IMR-90 (cell line): ENCODE data around the gene ZDHHC11B. TPM values are rescaled to one million over a fixed set of nuclear protein-coding genes. Genes with fewer than 3 reads are reported as not detected.
"Not testable (repeated sequence)": the region's sequence is repeated elsewhere in the genome, so short reads cannot be mapped to it uniquely, and the experiment has no call there.

Source experiments
- ATAC-seq: fragments of 200-7000 bp; cut with Tn5 transposase; 2 replicates; pipeline ENCODE4 v1.9.1; 2020; ENCODE audit warnings: low read depth, mild to moderate bottlenecking, moderate library complexity
- BruUV-seq: library from RNA; stranded (reverse); fragments of 400-500 nt; replicated peaks from 2 replicates; lab custom pipeline; 2021; lab: Mats Ljungman, UMichigan
- CTCF ChIA-PET: fragments of 300-600 bp; formaldehyde crosslinking; extraction: SDS; loops from one replicate; lab custom pipeline; 2021; ENCODE audit warnings: antibody characterized with exemption; lab: Yijun Ruan, JAX
- POLR2A ChIA-PET: fragments of 300-600 bp; sonication (Branson Sonifier 250); formaldehyde crosslinking; loops from one replicate; lab custom pipeline; 2022; ENCODE audit warnings: antibody characterized with exemption; ENCODE audit not compliant: unreplicated experiment; lab: Charles Lee
- DNase-seq: peaks from one replicate; pipeline ENCODE4 v3.0.0; 2013
- H2AFZ ChIP-seq: replicated peaks from 2 replicates; pipeline ENCODE3; 2013; ENCODE audit warnings: low read length, mild to moderate bottlenecking; ENCODE audit not compliant: poor library complexity
- H2AK5ac ChIP-seq: 2 replicates; pipeline ENCODE4 v1.6.1; 2013; ENCODE audit warnings: low read depth, low read length, inconsistent platforms
- H2AK9ac ChIP-seq: replicated peaks from 2 replicates; pipeline ENCODE3; 2013; ENCODE audit warnings: mild to moderate bottlenecking, low read depth, low read length, moderate library complexity; ENCODE audit not compliant: poor library complexity
- H2BK120ac ChIP-seq: 2 replicates; pipeline ENCODE4 v1.6.1; 2013; ENCODE audit warnings: low read depth, low read length, inconsistent platforms
- H2BK15ac ChIP-seq: 3 replicates; pipeline ENCODE4 v1.6.1; 2013; ENCODE audit warnings: low read depth, low read length, inconsistent platforms
- H2BK20ac ChIP-seq: 2 replicates; pipeline ENCODE4 v1.6.1; 2013; ENCODE audit warnings: low read depth, mild to moderate bottlenecking, inconsistent platforms, low read length, moderate library complexity
- H2BK5ac ChIP-seq: 2 replicates; pipeline ENCODE4 v1.6.1; 2013; ENCODE audit warnings: mild to moderate bottlenecking, low read depth, low read length, inconsistent platforms; ENCODE audit not compliant: poor library complexity, severe bottlenecking
- H3K14ac ChIP-seq: replicated peaks from 2 replicates; pipeline ENCODE4 v1.6.1; 2013; ENCODE audit warnings: low read depth, low read length, inconsistent platforms
- H3K18ac ChIP-seq: 2 replicates; pipeline ENCODE4 v1.6.1; 2013; ENCODE audit warnings: low read depth, low read length, control low read depth
- H3K23ac ChIP-seq: 2 replicates; pipeline ENCODE4 v1.6.1; 2013; ENCODE audit warnings: low read depth, low read length, inconsistent platforms
- H3K27ac ChIP-seq: 2 replicates; pipeline ENCODE4 v1.5.1; 2013; ENCODE audit warnings: mild to moderate bottlenecking, control low read depth, low read length; ENCODE audit not compliant: insufficient read depth
- H3K27me3 ChIP-seq: 2 replicates; pipeline ENCODE4 v1.6.1; 2013; ENCODE audit warnings: low read length; ENCODE audit not compliant: control insufficient read depth, insufficient read depth
- H3K36me3 ChIP-seq: 2 replicates; pipeline ENCODE4 v1.6.1; 2013; ENCODE audit warnings: low read length, mixed read lengths; ENCODE audit not compliant: control insufficient read depth, insufficient read depth
- H3K4ac ChIP-seq: 2 replicates; pipeline ENCODE4 v1.6.1; 2013; ENCODE audit warnings: low read depth, low read length, inconsistent platforms
- H3K4me1 ChIP-seq: 2 replicates; pipeline ENCODE4 v1.6.1; 2013; ENCODE audit warnings: low read length, mixed read lengths; ENCODE audit not compliant: control insufficient read depth, insufficient read depth
- H3K4me2 ChIP-seq: 2 replicates; pipeline ENCODE4 v1.6.1; 2013; ENCODE audit warnings: low read depth, mild to moderate bottlenecking, control low read depth, low read length, moderate library complexity
- H3K4me3 ChIP-seq: 2 replicates; pipeline ENCODE4 v1.5.1; 2013; ENCODE audit warnings: low read depth, mild to moderate bottlenecking, control low read depth, low read length, moderate library complexity; ENCODE audit not compliant: insufficient read depth
- H3K56ac ChIP-seq: 2 replicates; pipeline ENCODE4 v1.6.1; 2013; ENCODE audit warnings: low read length, inconsistent platforms; ENCODE audit not compliant: insufficient read depth; ENCODE audit errors: extremely low read depth
- H3K79me1 ChIP-seq, 2 experiments: 2 replicates each; pipeline ENCODE4 v1.6.1; 2013; ENCODE audit warnings: low read length in 2 of 2, inconsistent platforms in 1 of 2, low read depth in 1 of 2
- H3K9ac ChIP-seq: 2 replicates; pipeline ENCODE4 v1.6.1; 2013; ENCODE audit warnings: low read depth, low read length, control low read depth
- H3K9me1 ChIP-seq: 2 replicates; pipeline ENCODE4 v1.6.1; 2013; ENCODE audit warnings: low read length, inconsistent platforms; ENCODE audit not compliant: insufficient read depth
- H3K9me3 ChIP-seq: 2 replicates; pipeline ENCODE4 v1.6.1; 2013; ENCODE audit warnings: low read length; ENCODE audit not compliant: control insufficient read depth, insufficient read depth
- H4K20me1 ChIP-seq: 2 replicates; pipeline ENCODE4 v1.6.1; 2013; ENCODE audit warnings: low read length, inconsistent platforms; ENCODE audit not compliant: insufficient read depth
- H4K5ac ChIP-seq: 2 replicates; pipeline ENCODE4 v1.6.1; 2013; ENCODE audit warnings: mild to moderate bottlenecking, low read depth, low read length, control low read depth
- H4K8ac ChIP-seq, 2 experiments: 2 replicates each; pipeline ENCODE4 v1.6.1; 2013; ENCODE audit warnings: low read depth in 2 of 2, low read length in 2 of 2, control low read depth in 1 of 2, inconsistent platforms in 1 of 2
- H4K91ac ChIP-seq: 2 replicates; pipeline ENCODE4 v1.6.1; 2013; ENCODE audit warnings: low read depth, low read length, inconsistent platforms; ENCODE audit not compliant: insufficient read depth
- WGBS, 2 experiments: methylation state at CpG; one replicate each; pipeline versions ENCODE4 v1.1.5 to v1.1.7; 2013; ENCODE audit warnings: missing lambda C conversion rate in 2 of 2; ENCODE audit not compliant: insufficient read length in 1 of 2; ENCODE audit errors: extremely low coverage in 2 of 2; 5-methylcytosine and 5-hydroxymethylcytosine counted together
- dilution Hi-C: fragments of 300-500 bp; cut with HindIII; formaldehyde crosslinking; loops from one replicate; pipeline ENCODE4 v1.14.3; 2018; ENCODE audit warnings: low sequenced_read_pairs; ENCODE audit not compliant: unreplicated experiment
- in situ Hi-C: fragments of 300-500 bp; cut with MboI; formaldehyde crosslinking; loops from 3 replicates; pipeline ENCODE4 v1.14.3; 2019; ENCODE audit warnings: low sequenced_read_pairs, inconsistent platforms, mixed read lengths
- intact Hi-C: fragments of 100-400 bp; cut with micrococcal nuclease; formaldehyde crosslinking; loops from 2 replicates; pipeline ENCODE4 v1.10.0; 2022
- polyA plus RNA-seq, 3 experiments: library from polyadenylated mRNA; depleted of rRNA; stranded (reverse); fragments of >200 nt; gene quantifications; 2 replicates each; pipeline ENCODE4 v1.2.3, GENCODE V29; 2012; ENCODE audit warnings: low replicate concordance in 1 of 3
- total RNA-seq: library from RNA; depleted of rRNA; stranded (reverse); fragments of >200 nt; gene quantifications from 2 replicates; pipeline ENCODE4 v1.2.3, GENCODE V29; 2012

The ZDHHC11B gene
- total and polyA plus RNA-seq, 2 of the 4 experiments (the other 2 are of a cell fraction) = 0.12 TPM; not detected in 1

GRCh38 chr5:708848-709517 lies 75.5 kb downstream of the ZDHHC11B start:
- CTCF ChIA-PET, H2BK5ac ChIP-seq, H2AFZ ChIP-seq, H3K4me3 ChIP-seq, H3K4ac ChIP-seq, H3K27me3 ChIP-seq, H4K8ac ChIP-seq, H4K20me1 ChIP-seq, H3K4me2 ChIP-seq, H3K18ac ChIP-seq, BruUV-seq, POLR2A ChIA-PET, H2BK20ac ChIP-seq, dilution Hi-C loops, H2AK9ac ChIP-seq, H3K9ac ChIP-seq, H3K14ac ChIP-seq, in situ Hi-C loops, H3K23ac ChIP-seq, H3K36me3 ChIP-seq, H2BK120ac ChIP-seq, DNase-seq, H3K79me1 ChIP-seq, H3K56ac ChIP-seq, H3K4me1 ChIP-seq, H4K91ac ChIP-seq, H3K9me3 ChIP-seq, H4K5ac ChIP-seq, H2BK15ac ChIP-seq, intact Hi-C loops, H2AK5ac ChIP-seq, H3K9me1 ChIP-seq, ATAC-seq, H3K27ac ChIP-seq: not testable (repeated sequence)
- no CpG with 5 or more reads among the region's 3 CpGs for WGBS, 2 experiments

DNA sequence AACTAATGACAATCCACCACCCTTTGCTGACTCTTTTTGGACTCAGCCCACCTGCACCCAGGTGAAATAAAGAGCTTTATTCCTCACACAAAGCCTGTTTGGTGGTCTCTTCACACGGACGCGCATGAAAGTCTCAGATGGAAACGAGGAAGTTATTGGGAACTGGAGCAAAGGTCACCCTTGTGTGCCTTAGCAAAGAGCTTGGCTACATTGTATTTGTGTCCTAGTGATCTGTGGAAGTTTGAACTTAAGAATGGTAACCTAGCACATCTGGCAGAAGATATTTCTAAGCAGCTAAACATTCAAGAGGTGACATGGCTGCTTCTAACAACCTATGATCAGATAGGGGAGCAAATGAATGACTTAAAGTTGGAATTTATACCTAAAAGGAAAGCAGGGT lies 76.2 kb downstream of the ZDHHC11B start:
- H4K20me1 ChIP-seq, H3K4me3 ChIP-seq, H3K4me2 ChIP-seq, H3K23ac ChIP-seq, BruUV-seq, H3K9me1 ChIP-seq, H2AK5ac ChIP-seq, H3K14ac ChIP-seq, H2BK20ac ChIP-seq, intact Hi-C loops, H3K36me3 ChIP-seq, H4K5ac ChIP-seq, DNase-seq, H4K8ac ChIP-seq, H2AFZ ChIP-seq, H3K27me3 ChIP-seq, H3K18ac ChIP-seq, H3K27ac ChIP-seq, H3K9me3 ChIP-seq, POLR2A ChIA-PET, ATAC-seq, H3K79me1 ChIP-seq, H3K4me1 ChIP-seq, H2AK9ac ChIP-seq, H2BK5ac ChIP-seq, H3K9ac ChIP-seq, H2BK15ac ChIP-seq, in situ Hi-C loops, H3K4ac ChIP-seq, dilution Hi-C loops, H3K56ac ChIP-seq, H2BK120ac ChIP-seq, CTCF ChIA-PET, H4K91ac ChIP-seq: not testable (repeated sequence)
- WGBS, 2 experiments = no CpG with 5 or more reads among the region's 4 CpGs
